Thymus (tissue), 11 donors: ENCODE results near the gene VPS11. TPM values are rescaled to one million over a fixed set of nuclear protein-coding genes. Genes with fewer than 3 reads are reported as not detected.
A peak's percentile ranks its signal among the peaks of the same experiment; 100 is the strongest.

Source experiments
- DNase-seq, 9 donors: peaks; one replicate each; pipeline ENCODE4 v3.0.0-alpha.2; 2013; ENCODE audit warnings: low spot score in 9 of 9, low read depth in 6 of 9, missing footprints in 1 of 9
- H3K27ac ChIP-seq, 2 donors: one replicate each; pipeline ENCODE4 v1.5.1; 2013; ENCODE audit warnings: control low read depth in 1 of 2, low read depth in 1 of 2, low read length in 1 of 2, mild to moderate bottlenecking in 1 of 2, moderate library complexity in 1 of 2
- H3K27me3 ChIP-seq, 2 donors: one replicate each; pipeline ENCODE4 v1.5.1; 2013; ENCODE audit warnings: low read length in 1 of 2; ENCODE audit not compliant: control insufficient read depth in 2 of 2, insufficient read depth in 1 of 2
- H3K36me3 ChIP-seq, 2 donors: one replicate each; pipeline ENCODE4 v1.5.1; 2013; ENCODE audit warnings: low read length in 1 of 2, mild to moderate bottlenecking in 1 of 2, moderate library complexity in 1 of 2; ENCODE audit not compliant: control insufficient read depth in 2 of 2, insufficient read depth in 2 of 2
- H3K4me1 ChIP-seq, 2 donors: one replicate each; pipeline ENCODE4 v1.5.1; 2013; ENCODE audit warnings: low read length in 2 of 2; ENCODE audit not compliant: control insufficient read depth in 2 of 2, insufficient read depth in 2 of 2
- H3K4me3 ChIP-seq, 2 donors: one replicate each; pipeline ENCODE4 v1.5.1; 2013; ENCODE audit warnings: low read length in 2 of 2, control low read depth in 1 of 2, mild to moderate bottlenecking in 1 of 2
- H3K9me3 ChIP-seq, 2 donors: one replicate each; pipeline ENCODE4 v1.5.1; 2013; ENCODE audit warnings: low read length in 1 of 2, mild to moderate bottlenecking in 1 of 2; ENCODE audit not compliant: control insufficient read depth in 2 of 2, insufficient read depth in 1 of 2
- WGBS: extraction: QIAGEN DNeasy Blood & Tissue Kit; methylation state at CpG from one replicate; pipeline ENCODE4 v1.1.7; 2013; 5-methylcytosine and 5-hydroxymethylcytosine counted together
- polyA plus RNA-seq: library from polyadenylated mRNA; stranded (reverse); fragments of 200-250 nt; gene quantifications from one replicate; pipeline ENCODE4 v1.2.3, GENCODE V29; 2013
- total RNA-seq: library from RNA; stranded (reverse); fragments of 120-200 nt; gene quantifications from one replicate; pipeline ENCODE4 v1.2.4, GENCODE V29; 2013
- donor health status: healthy.

VPS11 gene
- total and polyA plus RNA-seq, 2 donors = 29.6 to 51.4 TPM

- WGBS = 96% methylated on average over 10 of the region's 10 CpGs
- Histone ChIP-seq H3K36me3 (peaks cover 41 to 45% of the 10 kb centered on the region in 2 donors), H3K4me1 (peaks cover 27 to 45% of the 10 kb centered on the region in 2 donors), H3K9me3 (no peaks in the 10 kb centered on the region), H3K27ac (no peak overlapping the region), H3K4me3 (no peak overlapping the region), H3K27me3 (no peaks in the 10 kb centered on the region)
- no peak for DNase-seq
These were observed 42.8 kb downstream of the VPS11 start for GRCh38 chr11:119110439-119110838.

GRCh38 chr11:119111361-119111925, 43.8 kb downstream of the VPS11 start:
- Histone ChIP-seq H3K4me3 (no peak overlapping the region), H3K36me3 (peaks cover 47 to 51% of the 10 kb centered on the region in 2 donors), H3K9me3 (no peaks in the 10 kb centered on the region), H3K4me1 (peaks cover 31 to 49% of the 10 kb centered on the region in 2 donors), H3K27me3 (no peaks in the 10 kb centered on the region), H3K27ac (no peak overlapping the region)
- 97% methylated on average over 11 of the region's 11 CpGs for WGBS
- DNase-seq = no peak

DNA sequence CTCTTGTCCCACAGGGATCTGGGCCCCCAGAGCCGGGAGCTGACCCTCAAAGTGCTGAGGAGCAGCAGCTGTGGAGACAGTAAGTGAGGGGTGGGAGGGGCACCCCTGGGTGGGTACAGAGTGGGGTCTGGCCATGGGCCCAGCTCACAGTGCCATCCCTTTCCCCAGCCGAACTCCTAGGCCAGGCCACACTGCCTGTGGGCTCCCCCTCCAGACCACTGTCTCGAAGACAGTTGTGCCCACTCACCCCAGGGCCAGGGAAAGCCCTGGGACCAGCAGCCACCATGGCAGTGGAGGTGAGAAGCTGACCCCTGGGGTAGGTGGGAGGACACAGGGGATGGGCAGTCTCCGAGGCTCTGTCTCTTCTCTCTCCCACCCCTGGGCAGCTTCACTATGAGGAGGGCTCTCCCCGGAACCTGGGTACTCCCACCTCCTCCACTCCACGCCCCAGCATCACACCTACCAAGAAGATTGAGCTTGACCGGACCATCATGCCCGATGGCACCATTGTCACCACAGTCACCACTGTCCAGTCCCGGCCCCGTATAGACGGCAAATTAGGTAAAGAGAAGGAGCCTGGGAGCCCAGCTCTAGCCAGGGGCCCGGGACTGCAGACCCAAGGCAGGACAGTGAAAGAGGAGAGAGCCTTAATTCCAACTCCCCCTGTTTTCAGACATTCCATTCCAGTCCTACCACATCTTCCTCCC, 44.8 kb downstream of the VPS11 start:
- H3K4me1 ChIP-seq = peaks cover 26 to 43% of the 10 kb centered on the region in 2 donors
- no peaks in the 10 kb centered on the region for H3K9me3 ChIP-seq
- no peak overlapping the region for H3K4me3 ChIP-seq
- DNase-seq = no peak
- no peak overlapping the region for H3K27ac ChIP-seq
- WGBS = 99% methylated on average over 12 of the region's 12 CpGs
- peaks cover 57 to 61% of the 10 kb centered on the region in 2 donors for H3K36me3 ChIP-seq
- no peaks in the 10 kb centered on the region for H3K27me3 ChIP-seq

DNA sequence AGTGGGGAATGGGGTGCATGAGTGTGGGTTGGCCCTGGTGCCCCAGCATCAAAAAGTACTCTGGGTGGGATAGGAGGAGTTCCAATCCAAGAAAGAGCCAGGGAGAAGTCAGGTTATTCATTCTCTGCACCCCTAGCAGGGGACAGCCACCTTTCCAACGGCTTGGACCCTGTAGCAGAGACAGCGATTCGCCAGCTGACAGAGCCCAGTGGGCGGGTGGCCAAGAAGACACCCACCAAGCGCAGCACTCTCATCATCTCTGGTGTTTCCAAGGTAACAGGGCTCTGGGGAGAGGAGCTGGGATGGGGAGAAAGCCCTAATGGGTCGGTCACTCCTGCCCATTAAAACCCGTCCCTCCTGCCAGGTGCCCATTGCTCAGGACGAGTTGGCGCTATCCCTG, 46.1 kb downstream of the VPS11 start:
- Histone ChIP-seq H3K4me3 (no peak overlapping the region), H3K27me3 (no peaks in the 10 kb centered on the region), H3K4me1 (peaks cover 23 to 34% of the 10 kb centered on the region in 2 donors), H3K9me3 (no peaks in the 10 kb centered on the region), H3K27ac (no peak overlapping the region), H3K36me3 (peaks cover 59 to 61% of the 10 kb centered on the region in 2 donors)
- 98% methylated on average over 9 of the region's 9 CpGs for WGBS
- DNase-seq = no peak

DNA sequence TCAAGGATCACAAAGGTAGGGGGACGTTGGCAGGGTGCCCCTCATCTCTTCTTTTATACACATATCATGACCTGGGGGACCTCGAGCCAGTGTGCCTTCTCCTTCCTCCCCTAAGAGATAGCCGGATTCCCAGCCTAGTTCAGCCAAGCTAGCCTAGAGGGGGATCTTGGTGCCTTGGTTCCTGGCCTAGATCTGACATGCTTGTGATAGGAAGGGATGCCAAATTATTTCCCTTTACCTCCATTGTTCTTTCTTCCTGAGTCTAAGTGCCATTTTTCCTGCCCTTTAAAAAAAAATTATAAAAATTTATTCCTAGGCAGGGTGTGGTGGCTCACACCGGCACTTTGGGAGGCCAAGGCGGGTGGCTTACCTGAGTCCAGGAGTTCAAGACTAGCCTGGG, 46.7 kb downstream of the VPS11 start:
- Histone ChIP-seq H3K36me3 (peaks cover 59 to 61% of the 10 kb centered on the region in 2 donors), H3K4me3 (no peak overlapping the region), H3K9me3 (no peaks in the 10 kb centered on the region), H3K27ac (peak overlapping the region in 1 of 2 donors; percentile 37), H3K27me3 (no peaks in the 10 kb centered on the region), H3K4me1 (peaks cover 17 to 28% of the 10 kb centered on the region in 2 donors)
- no peak for DNase-seq
- WGBS = 97% methylated on average over 5 of the region's 5 CpGs

DNA sequence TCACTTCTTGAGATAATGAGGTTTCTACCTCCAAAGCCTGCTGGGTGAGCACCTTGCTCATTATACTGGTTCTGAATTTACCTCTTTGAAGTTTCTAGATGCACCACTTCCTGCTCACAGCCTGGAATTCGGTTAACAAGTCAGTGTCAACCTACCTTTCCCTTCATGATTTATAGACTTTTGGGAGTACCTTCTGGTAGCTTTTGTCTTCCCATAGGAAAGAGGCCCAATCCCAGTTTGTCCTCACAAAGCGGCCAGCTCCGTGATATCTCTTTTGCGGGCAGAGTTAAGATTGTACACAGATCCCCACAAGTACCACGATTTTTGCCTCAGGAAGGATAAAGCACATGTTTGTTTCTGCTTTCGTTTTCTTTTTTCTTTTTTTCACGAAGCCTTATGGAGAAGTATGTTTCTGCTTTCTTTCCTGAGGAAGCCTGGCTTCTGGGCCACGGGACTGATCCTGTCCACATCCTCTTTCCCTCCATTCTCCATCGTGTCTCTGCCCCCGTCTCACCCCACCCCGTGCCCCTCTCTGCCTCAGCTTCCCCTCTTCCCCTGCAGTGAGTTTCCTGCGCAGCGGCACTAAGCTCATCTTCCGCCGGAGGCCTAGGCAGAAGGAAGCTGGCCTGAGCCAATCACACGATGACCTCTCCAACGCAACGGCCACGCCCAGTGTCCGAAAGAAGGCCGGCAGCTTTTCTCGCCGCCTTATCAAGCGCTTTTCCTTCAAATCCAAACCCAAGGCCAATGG, 48.0 kb downstream of the VPS11 start:
- WGBS = 61% methylated on average over 24 of the region's 24 CpGs
- DNase-seq = peak in 2 of 9 donors; percentile 51 to 76
- Histone ChIP-seq H3K27ac (peak overlapping the region; percentile 86 to 88), H3K36me3 (peaks cover 51 to 56% of the 10 kb centered on the region in 2 donors), H3K27me3 (no peaks in the 10 kb centered on the region), H3K9me3 (no peaks in the 10 kb centered on the region), H3K4me3 (peak overlapping the region in 1 of 2 donors; percentile 6), H3K4me1 (peaks cover 12 to 24% of the 10 kb centered on the region in 2 donors)

DNA sequence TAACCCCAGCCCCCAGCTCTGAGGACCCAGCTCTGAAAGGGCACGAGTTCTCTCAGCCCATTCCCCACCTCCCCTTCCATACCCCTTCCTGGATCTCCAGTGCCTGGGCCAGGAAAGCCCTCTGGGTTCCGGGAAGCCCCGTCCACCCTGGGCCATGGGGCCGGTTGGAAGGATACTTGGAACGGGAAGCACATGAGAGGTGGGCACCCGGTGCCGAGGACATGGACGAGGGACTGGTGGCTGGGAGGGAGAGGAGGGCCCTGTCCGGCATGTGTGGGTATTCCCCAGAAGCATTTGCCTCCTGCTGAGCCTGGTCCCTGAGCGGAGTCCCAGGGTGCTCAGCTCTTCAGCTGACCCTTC, 48.6 kb downstream of the VPS11 start:
- Histone ChIP-seq H3K4me3 (no peak overlapping the region), H3K9me3 (no peaks in the 10 kb centered on the region), H3K27ac (peak overlapping the region; percentile 86 to 88), H3K4me1 (peaks cover 16 to 29% of the 10 kb centered on the region in 2 donors), H3K36me3 (peaks cover 48 to 50% of the 10 kb centered on the region in 2 donors), H3K27me3 (no peaks in the 10 kb centered on the region)
- no peak for DNase-seq
- WGBS = 95% methylated on average over 10 of the region's 10 CpGs

DNA sequence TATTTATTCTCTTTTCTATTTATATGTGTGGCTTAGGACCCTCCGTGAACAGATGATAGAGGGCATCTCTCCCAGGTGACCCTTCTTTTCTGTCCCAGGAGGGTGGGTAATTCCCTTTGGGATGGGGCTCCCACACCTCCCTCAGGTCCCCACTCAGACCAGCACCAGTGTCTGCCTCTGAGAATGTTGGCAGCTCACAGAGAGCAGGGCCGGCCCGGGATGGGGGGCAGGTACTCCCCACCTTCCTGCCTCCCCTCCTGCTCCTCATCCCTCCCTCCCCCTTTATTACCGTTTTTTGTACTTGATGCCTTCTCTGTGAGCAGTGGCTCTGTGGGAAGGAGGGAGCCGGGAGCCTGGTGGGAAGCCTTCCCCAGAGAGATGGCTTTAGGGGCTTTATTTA, 49.0 kb downstream of the VPS11 start:
- Histone ChIP-seq H3K4me1 (peaks cover 16 to 29% of the 10 kb centered on the region in 2 donors), H3K9me3 (no peaks in the 10 kb centered on the region), H3K36me3 (peaks cover 45 to 46% of the 10 kb centered on the region in 2 donors), H3K4me3 (no peak overlapping the region), H3K27me3 (no peaks in the 10 kb centered on the region), H3K27ac (peak overlapping the region in 1 of 2 donors; percentile 11)
- DNase-seq = no peak
- over 99% methylated on average over 5 of the region's 5 CpGs for WGBS
